Colon (tissue), 2 donors: ENCODE measurements around the gene CCND2.

Source experiments
- FAIRE-seq: peaks from 2 replicates; lab custom pipeline; 2012; peaks lifted over from hg19 to GRCh38; lab: Jason Lieb, UNC
- donor health status: control.
- donor health status: control.

Gene CCND2

DNA sequence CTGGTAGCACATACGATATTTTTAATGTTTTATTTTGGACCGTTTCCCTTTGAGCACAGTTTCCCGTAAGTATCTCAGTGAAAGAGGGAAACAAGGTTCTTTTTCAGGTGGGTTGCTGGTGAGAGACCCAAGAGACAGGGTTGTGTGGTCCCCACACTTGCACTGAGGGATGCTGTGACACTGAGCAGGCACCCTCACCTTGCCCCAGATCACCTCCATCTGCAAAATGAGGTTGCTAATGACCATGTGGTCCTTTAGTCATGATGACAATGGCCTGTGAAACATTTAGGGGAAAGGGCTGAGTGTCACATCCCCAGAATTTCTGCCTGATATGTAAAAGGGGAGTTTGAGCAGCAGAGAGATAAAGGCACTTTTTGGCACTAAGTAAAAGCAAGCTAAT lies 4.3 kb downstream of the CCND2 start:
- no peak for FAIRE-seq

DNA sequence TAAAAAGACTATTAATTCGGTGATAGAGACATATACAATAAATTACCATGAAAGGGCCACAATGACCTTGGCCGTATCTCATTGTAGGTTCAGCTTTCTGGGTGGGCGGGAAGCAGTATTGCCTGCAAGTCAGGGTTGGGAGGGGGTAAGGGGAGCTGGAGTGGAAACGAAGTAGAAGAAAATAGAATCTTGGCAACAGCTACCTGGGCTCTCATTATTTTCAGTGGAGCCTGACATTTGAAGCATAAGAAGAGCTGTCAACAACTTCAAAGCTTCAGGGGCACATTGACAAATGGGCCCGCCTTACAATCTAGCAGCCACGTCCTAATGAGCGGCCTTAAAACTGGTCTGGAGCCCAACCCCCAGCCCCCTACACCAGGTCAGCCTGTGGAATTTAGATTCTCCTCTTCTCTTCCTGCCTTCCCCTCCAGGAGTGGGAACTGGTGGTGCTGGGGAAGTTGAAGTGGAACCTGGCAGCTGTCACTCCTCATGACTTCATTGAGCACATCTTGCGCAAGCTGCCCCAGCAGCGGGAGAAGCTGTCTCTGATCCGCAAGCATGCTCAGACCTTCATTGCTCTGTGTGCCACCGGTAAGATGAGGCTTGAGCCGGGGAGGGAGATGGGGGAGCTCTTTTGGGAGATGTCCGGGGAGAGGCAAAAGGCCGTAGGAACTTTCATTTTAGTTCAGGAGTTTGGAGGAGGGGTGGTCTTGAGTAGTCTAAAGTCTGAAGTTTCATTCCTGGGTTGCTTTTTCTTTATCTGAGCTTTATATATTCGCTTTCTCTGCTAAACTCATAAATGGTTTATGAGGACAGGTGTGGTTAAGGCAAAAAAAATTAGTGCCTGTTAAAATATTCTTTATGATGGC lies 5.0 kb downstream of the CCND2 start:
- FAIRE-seq = no peak

DNA sequence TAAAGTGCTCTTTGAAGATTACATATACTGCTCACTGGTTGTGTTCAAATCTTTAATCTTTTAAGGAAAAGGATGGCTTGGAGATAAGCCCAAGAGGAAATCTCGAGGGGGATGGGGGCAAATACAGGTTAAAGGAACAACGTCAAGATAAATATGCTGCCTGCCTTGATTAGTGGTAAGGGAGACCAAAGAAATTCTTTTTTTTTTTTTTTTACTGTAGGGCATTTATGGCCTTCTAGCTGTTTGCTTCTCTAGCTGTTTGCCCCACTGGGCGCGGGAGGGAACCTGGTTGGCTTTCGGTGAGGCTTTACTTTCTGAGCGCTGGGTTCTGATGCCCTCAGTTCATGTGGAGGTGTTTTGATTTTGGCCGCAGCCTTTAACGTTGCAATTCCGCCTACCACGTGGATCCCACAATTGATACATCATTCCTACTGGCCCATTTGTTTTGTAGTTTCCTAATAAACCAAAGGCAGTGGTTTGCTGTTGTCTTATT lies 5.7 kb downstream of the CCND2 start:
- no peak for FAIRE-seq

DNA sequence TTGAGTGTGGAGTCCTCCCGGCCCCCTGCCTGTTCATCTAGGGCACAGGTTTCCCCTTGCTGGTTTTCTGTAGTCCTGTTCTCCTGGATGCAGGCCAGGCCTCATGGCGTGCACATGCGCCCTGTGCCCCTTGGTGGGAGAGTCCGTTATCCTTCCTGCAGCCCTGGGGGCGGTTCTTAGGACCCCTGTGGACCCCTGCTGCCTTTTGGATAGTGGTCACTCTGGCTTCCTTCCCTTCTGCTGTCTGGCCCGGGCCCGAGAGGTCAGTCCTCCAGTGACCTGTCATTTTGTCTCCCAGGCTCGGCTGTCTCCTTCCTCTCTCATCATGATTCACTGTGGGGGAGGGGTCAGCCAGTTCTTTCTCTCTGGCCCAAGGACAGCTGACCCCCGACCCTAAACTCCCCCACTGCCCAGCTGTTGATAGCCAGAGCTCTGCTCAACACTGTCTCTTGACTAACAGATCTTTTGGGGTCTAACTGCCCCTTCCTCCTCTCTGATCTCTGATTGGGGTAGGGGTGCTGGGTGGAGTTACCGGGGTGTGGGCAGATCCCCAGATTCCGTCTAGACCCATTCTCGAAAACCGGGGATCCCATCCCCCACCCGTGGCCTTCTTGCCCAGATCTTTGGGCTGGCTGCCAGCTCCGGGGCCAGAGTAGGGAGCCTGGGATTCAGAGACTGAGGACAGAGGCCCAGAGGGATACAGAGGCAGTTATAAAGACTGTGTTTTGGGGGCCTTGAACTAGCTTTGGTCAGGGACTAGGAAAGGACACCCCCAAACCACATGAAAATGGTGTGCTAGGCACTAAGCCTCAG lies 7.0 kb downstream of the CCND2 start:
- no peak for FAIRE-seq

DNA sequence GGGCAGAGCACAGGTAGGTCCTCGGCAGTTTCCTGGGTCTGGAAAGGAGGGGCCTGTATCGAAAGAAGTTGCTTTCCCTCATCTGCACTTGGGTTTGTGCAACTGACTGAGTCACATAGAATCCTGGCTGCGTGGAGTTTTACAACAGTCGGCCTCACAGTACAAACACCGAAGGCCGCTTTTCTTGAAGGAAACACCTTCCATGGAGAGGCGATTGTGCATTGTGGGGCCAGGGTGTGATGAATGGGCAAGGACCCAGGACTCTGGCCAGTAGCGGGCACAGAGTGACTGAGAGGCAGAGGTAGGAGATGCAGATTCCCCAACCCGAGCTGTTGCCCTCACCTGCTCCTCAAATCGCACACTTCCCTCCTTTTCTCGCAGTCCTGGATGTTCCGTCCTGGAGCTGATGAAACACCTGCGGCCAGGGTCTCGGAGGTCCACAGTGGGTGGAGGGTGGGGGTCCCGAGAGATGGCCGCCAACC lies 7.7 kb downstream of the CCND2 start:
- FAIRE-seq = no peak

DNA sequence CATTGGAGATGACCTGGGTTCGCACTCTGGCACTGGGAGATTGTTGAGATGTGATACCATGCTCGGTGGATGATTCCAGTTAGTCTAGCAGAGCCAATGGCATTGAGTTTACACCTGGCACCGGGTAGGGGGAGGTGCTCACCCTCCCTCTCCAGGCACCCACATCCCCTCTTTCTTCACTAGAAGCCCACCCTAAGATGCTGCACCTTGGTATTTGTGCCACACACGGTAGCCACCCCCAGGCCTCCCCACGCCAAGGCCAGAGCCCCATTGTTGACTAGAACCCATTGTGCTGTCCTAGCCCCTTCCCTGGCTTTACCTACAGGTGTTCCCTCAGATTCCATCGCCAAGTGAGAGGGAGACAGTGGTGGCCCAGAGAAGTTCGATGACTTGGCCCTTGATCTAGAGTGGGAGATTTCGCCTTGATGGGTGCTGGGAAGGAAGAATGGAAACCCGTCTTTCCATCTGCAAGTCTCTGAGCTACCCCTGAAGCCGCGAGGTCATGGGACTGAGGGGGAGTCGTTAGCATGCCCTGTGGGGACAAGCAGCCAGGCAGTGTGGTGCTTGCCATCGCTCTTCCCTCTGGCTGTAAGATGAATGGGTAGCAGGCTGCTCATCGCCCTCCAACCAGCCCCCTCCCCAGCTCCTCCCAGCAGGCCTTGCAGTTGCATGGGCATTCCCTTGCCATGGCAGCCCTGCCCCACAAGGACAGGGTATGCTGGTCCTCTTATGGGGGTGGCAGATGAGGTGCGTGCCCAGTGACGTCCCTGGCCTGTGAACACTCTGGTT lies 8.7 kb downstream of the CCND2 start:
- no peak for FAIRE-seq

DNA sequence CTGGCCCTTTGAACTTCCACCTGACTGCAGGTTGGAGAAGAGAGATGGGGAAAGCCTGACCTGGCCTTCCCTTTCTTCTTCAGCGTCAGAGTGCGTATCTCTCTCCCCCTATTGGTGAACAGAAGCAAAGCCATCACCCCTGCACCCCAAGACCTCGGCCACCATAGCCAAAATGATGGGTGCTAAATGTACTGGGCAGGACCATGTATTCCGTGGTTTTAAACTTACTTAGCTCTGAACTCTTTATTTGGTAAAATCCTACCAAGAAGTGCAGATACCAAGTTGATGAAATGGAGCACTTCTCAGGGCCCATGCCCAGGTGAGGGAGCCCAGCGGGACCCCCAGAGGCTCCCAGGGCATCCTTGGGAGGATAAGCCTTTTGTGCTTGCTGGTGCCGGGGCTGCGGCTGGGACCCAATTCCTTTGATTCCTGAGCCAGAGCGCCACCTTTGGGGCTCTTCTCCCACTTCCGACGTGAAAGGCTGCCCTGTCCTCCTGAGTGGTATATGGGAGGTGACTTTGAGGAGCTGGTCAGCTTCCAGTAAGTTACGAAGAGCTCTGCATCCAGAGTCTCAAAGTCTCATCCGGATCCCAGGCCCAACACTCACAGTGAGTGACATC lies 9.4 kb downstream of the CCND2 start:
- no peak for FAIRE-seq

DNA sequence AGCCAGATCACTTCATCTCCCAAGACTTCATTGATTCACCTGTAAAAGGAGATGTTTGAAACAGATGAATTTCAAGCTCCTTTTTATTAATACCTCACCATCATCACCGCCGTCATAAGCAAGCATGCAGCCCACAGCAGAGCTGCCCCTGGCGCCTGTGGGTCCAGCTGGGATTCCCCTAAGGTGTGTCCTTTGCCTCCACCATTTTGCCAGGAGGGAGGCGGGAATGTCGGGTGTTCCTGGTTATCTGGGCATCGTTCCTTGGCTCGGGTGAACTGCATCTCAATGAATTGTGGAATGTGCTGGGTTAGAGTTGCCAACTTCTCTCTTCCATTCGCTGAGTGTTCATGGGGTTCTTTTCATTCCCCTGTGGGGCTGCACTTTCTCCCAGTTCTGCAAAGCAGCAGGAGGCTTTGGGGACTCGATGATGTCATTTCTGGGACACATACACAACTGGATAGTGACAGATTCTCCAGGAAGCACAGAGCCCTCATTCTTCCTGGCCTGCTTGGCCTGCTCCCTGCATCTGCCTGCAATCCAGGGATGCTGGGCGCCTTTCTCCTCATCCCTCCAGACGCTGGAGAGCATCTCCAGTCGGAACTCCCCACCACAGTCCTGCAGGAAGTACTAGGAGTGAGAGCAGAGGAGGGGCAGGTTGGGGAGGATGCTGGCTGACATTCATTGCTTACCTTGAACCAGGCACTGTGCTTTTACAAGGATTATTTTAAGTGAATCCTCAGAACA lies 10.1 kb downstream of the CCND2 start:
- FAIRE-seq = no peak

DNA sequence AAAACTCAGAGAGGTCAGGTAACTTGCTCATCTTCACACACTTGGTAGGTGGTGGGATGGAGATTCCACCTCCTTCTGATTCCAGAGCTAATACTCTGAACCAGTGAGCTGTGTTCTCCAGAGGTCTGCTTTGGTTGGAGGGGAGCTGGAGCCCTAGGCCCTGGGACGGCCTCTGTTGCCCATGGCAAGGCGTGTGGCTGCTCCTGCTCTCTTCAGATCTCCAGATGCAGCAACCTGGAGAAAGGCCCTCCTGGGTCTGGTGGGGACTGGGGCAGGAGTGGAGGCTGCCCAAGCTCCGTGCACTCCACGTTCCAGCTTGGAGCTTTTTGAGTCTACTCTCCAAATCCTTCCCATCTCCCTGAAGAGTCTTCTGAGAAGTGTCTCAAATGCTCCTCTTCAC lies 10.7 kb downstream of the CCND2 start:
- FAIRE-seq = no peak

DNA sequence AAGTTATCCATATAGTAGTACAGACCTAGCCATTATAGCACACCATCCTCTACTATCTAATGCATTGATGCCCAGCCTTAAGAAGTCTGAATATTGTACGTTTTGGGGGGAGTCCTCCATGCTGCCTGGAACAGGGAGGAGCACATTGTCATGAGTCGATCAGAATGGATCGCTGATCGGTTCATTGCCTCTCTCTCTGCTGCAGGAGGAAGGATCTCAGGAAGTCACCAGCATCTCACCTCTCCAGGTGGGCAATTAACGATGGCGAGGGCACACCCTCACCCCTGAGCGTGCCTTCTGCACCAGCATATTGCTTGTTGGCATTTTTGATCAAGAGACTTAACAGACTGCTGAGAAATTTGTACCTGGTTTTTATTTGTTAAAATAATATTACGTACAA lies 11.5 kb downstream of the CCND2 start:
- no peak for FAIRE-seq

DNA sequence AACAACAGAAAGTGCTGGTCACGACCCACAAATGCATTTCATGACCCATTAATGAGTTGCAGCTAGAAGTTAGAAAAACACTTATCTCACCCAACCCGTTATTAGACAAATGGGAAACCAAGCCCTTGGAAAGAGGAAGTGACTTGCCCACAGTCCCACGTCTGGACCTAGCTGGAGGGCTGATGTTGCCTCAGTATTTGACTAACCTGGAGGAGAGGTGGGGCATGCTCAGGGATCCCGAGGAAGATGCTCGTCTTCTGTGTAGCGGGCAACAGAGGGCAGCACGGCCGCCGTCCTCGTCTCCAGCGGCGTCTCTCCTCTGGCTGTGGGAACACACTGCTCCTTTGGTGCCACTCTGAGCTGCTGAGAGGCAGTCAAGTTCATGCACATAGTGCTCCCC lies 12.7 kb downstream of the CCND2 start:
- FAIRE-seq = no peak

DNA sequence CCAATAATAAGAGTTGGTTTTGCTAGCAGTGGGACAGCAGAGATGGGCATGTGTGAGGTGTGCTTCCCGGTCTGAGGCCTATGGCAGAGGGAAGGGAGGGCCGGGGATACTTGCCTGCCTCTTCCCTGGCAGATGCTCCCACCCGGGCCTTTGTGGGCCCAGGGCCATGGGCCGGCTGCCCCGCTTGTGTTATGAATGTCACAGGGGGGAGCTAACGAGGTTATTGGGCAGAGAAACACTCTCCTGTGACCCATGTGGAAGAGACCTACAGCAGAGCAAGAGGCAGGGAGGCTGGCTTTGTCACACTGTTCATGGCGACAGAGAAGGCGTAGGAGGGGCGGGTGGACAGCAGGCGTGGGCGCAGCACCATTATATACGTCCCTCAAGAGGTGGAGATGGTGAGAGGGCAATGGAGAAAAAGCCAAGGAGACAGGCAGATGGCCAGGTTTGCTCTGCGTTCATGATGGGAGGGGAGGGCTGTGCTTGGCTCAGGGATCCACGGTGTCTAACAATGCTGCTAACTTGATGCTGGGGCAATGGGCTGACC lies 13.3 kb downstream of the CCND2 start:
- no peak for FAIRE-seq

DNA sequence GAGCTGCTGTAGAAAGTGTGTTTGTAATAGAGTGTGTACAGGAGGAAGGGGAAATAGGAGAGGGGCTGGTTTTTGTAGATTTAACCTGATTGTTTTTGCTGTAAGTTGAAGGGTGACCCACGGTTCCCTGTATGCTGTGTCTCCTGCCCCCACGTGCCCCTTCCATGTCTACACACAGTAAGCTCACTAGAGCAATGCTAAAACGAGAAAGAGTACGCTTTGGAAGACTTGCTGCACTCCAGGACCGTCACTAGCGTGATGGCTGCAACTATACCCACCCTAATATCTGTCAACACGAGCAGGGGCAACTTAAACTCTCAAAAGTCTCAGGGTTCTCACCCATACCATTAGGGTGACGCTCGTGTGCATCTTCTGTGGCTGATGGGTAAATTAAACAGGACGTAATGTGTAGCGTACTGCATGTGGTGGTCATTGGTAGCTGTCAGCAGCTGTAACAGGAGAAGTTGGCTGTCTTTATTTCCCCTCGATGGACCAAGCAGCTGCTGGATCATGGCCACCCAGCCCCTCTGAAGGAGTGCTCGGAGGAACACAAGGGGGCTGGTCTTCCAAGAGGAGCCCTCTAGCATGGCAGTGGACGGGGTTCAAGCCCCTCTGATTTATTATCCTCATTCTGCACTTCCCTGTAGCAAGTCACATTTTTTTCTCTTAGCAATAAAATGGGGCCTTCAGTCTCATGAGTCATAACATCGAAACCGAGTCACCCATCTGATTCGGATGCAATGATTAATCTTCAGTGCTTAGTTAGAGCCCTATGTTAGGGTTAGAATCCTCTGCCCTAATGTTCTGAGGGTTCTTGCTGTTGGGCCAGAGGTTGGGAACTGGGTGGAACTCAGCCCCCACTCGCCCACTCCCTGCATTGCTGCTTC lies 14.0 kb downstream of the CCND2 start:
- FAIRE-seq = no peak

DNA sequence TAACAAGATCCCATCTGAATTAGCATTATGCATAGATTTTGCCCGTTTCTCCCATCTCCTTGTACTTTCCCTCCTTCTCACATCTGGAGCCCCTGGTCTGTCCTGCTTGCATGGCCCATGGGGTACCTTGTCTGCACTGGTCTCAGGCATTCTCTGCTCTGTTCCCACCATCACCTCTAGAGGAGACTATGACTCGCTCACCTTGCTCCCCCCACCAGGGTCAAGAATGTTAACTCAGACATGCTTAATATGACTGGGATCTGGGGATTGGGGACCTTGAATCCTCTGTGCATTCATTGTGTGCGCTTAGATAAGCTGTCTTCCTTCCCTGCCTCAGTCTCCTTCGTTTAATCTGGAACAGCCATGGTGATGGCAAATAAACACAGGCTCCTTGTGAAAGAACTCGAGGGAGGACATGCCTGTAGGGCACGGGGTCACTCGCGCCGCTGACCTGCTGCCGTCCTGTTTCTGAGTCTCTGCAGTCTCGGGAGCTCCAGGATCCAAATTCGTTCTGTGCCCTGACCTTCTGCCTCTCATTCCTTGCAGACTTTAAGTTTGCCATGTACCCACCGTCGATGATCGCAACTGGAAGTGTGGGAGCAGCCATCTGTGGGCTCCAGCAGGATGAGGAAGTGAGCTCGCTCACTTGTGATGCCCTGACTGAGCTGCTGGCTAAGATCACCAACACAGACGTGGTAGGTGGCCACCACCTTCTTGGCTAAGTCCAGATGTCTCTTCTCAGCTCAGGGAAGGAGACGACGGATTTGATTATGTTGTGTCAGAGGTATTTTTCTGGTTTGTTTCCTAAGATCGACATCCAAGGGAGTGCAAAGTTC lies 15.0 kb downstream of the CCND2 start:
- no peak for FAIRE-seq

DNA sequence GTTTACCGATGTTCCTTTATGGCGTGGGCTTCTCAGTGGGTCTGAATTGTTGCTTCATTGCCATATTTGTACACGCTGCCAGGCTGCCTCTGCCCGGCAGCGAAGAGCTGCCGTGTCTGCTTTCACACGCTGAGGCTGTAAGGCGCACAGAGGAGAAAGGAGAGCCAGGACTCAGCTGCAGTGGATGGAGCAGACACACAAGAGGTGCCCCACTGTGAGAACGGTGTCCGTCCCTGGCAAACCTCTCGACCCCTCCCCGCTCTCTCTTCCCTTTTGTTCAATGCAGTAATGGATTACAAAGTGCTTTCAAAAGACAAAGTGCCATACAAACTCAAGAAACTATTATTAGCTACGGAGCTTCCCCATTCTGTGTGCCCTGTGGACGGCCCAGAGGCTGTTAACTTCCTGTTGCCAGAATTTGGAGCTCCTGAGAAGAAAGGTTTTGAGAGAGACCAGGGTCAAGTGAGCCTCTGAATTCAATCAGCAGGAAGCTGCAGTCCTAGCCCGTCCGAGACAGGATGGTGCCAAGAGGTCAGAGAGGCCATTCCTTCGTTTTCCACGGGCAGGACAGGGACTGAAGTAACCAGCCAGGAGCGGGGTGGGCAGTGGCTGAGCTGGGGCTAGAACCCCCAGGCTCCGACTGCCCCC lies 15.8 kb downstream of the CCND2 start:
- FAIRE-seq = no peak

DNA sequence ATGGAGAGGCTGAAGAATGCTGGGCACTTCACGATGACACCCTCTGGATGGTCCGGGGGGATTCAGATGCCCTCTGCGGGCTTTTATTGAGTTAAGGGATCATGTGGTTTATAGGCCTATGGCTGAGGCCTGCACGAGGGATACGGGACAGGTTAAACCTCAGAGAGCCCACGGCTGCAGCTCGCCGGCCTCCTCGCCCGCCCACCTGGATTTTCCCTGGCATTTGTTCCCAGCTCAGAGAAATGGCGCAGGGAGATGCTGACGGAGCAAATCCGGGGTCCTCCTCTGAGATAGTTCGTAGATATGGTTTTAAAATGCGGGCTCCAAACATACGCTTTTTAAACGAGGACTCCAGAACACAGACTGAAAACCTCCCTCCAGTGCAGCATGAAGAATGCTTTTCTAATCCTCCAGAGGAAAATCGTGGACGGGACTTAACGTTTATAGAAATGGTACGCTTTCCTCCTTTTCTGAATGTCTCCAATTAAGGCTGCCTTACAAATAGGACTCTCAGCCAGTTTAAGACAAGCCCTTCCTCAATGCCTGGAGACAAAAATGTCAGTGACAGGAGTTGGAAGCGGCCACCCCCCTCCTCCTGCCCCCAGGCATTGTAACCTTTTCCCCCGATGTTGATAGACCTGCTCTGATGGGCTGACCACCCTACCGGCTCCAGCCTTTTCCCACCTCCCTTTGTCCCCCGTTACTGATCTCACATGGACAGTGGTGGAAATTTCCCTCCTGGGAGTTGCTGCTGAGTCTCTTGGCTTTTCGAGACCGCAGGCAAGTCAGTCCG lies 16.6 kb downstream of the CCND2 start:
- no peak for FAIRE-seq

DNA sequence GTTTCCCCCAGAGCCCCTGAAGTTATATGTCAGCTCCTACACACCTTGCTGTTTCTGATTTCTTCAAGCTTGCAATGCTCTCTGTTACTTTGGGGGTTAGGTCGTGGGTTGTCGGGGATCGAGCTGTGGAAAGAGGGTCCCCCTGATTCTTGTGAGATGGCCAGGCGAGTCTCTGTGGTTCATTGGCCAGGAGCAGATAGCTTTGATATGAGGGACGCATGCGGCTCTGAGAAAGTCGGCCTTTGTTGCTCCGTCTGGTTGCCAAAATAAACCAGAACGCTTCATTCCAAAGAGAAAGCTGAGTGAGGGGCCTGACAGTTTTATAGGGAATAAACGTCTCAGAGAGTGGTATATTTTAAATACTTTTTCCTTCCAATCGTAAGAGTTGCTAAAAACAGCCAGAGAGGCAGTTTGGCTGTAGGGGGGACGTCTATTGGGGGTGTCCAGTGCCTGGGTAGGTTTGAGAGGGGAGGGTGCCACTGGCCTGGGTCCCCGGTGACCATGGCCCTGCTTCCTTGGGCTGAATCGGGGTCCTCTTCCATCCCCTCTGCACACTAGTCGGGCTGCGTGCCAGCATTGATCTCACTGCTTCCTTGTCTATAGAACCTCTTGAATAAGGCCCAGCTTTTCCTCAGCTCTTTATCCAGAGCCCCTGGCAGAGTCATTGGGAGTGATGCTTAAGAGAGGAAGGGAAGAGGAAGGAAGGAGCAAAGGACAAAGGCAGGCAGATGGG lies 18.9 kb downstream of the CCND2 start:
- FAIRE-seq = no peak
